ENCODE results near the gene DSCAML1.
"Not testable (repeated sequence)": the region's sequence is repeated elsewhere in the genome, so short reads cannot be mapped to it uniquely, and the experiment has no call there.

The DSCAML1 gene

DNA sequence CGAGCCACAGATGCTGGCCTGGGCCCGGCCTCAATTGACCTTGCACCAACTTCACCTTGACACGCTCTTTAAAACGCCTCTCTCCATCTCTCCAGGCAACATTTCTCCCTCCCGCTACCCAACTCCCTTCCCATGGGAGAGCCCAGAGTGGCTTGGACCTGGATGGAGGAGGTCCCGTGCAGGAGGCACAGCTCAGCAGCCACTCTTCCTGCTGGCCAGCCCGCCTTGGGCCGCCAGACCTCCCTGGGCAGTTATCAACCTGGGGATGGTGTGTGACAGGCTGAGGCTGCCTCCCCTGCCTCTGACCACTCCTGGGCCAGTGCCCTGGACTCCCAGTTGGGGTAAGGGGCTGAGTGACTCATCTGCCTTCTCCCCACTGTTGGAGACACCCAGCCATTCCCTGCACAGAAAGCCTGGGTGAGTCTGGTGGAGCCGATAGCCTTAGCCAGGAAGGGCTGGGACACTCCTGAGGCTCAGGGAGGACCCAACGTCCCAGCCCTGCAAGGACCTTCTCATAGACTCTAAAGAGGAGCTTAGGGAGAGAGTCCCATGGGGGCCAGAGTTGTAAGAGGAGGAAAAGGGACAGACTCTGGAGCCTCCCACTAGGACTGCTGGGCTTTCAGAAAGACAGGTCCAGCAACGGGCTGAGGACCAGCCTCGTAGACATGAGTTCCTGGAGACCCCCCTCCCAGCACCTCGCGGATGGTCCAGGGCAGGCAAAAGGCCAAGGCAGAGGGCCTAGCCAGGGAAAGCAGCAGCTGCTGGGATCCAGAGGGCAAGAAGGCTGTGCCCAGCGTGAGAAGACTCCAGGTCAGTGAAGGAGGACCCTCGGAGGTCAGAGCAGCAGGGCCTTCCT is 337.7 kb downstream of the DSCAML1 start:
- DNase-seq: no peak

DNA sequence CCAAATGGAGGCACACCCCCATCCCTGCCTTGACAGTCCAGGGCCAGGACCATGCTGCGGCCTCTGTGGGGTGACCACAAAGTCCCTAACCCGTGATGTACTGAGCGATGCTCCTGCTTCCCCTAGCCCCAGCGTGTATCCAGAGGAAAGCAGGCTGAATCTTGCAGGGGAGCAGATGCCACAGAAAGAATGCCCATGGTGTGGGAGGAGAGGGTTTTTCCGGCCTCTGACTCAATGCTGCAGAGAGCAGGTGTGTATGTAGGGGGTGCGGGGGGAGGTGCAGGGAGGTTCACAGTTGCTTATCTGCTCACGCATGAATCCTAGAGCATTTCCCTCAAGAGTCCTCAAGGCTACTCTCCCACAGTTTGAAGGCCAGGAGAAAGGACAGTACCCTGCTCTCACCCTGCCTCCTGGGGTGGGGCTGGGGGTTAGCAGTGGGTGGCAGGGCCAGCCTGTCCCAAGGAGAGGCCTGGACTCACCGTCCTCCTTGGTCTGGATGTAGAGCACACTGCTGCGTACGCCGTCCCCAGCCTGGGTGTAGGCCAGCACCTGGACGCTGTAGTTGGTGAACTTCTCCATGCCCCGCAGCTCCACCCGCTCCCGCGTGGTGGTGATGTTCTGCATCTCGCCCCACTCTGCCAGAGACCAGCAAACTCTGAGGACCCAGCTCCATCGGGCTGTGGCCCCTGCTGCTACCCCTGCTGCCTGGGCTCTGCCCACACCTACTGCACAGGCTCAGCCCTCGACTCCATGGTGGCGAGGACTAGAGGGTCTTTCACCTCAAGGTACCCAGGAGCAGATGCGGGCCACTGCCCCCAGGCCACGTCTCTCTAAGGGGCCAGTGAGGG is 338.5 kb downstream of the DSCAML1 start:
- no peak for DNase-seq

DNA sequence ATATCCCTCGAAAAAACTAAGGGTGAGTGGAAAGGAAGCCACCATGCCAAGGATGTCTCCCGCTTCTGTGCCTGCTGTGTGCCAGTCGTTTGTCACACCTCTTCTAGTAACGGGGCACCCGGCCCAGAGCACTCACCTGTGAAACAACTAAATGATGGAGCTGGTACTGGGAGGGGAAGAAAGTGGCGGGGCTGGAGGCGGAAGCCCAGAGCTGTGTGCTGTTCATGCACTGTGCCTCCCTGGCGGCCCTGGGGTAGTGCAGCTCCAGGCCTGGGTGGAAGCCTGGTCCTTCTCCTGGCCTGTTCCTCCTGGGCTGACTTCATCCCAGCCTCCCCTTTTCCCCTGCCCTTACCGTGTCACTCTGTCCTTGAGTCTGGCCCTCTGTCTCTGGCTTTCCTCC is 339.2 kb downstream of the DSCAML1 start:
- no peak for DNase-seq

DNA sequence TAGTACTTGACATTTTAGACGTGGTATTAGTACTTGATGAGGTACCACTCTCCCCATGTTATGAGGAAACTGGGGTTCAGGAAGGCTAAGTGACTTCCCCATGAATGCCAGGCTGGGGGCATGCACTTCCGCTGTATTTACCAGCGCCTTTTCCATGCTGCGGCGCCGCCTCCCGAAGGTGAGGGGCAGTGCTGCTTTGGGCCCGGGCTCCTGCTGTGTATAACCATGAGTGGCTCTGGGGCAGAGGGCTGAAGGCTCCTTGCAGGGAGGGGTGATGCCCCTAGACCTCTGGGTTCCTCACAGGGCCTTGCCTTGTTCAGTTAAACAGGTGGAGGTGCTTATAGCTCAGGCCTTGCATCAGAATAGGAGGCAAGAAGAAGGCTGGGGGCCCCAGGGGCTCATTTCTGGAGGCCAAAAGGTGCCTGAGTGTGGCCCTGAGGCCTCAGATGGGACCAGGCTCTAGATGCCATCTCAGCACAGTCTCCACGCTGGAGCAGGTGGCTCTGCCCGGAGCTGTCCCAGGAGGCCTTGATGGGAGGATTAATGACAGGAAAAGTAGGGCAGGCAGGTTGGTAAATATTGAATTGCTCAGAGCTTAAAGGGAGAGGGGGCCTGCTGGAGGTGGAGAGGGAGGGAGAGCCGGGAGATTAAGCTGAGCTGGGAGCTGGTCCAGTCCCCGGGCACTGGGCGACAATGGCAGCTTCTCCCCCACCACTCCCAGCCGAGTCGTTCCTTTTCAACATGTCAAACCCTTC is 339.8 kb downstream of the DSCAML1 start:
- no peak for DNase-seq

DNA sequence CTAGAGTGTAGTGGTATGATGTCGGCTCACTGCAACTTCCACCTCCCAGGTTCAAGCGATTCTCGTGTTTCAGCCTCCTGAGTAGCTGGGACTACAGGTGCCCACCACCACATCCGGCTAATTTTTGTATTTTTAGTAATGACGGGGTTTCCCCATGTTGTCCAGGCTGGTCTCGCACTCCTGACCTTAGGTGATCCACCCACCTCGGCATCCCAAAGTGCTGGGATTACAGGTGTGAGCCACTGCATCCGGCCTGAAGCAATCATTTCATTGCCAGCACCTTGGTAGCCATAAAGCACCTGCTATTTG is 340.3 kb downstream of the DSCAML1 start:
- DNase-seq: not testable (repeated sequence)

DNA sequence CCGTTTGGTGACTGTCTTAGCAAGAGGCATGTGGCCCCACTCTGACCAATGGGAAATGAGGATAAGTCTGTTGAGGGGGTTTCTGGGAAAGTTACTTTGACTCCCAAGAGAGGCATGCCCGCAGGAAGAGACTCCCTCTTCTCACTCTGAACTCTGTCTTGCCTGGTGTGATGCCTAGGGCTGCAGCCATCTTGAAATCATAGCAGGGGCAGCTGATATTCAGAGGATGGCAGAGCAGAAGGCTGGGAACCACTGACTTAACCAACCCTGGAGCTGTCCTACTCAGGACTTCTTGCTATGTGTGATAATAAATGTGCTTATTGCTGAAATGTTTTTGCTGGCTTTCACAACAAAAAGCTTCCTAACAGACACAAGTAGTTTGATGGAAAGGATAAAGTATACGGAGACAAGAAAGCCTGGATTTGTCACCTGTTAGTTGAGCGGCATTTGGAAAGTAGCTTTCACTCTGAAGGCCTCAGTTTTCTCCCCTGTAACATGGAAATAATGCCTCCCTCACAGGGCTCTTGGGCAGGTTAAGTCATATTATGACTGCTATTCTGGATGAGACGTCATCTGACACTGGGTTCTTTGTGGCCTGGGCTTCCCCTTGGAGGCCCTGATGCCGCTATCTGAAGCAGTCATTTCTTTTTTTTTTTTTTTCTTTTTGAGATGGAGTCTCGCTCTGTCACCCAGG is 340.8 kb downstream of the DSCAML1 start:
- no peak for DNase-seq

DNA sequence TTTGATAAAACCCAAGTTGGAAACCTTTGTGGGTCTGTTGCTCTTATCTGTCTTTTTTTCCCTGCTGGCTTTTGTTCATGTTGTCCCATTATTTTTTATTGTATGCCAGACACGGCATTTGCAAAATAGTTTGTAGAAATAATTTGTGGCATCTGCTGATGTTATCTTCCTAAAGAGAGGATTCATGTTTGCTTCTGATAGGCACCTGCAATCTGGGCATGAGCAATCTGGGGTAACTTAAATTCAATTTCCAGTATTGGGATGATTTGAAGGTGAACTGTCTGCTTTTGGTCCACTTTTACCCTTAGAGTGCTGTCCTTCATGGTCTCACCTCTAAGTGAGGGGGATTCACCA is 342.5 kb downstream of the DSCAML1 start:
- no peak for DNase-seq

DNA sequence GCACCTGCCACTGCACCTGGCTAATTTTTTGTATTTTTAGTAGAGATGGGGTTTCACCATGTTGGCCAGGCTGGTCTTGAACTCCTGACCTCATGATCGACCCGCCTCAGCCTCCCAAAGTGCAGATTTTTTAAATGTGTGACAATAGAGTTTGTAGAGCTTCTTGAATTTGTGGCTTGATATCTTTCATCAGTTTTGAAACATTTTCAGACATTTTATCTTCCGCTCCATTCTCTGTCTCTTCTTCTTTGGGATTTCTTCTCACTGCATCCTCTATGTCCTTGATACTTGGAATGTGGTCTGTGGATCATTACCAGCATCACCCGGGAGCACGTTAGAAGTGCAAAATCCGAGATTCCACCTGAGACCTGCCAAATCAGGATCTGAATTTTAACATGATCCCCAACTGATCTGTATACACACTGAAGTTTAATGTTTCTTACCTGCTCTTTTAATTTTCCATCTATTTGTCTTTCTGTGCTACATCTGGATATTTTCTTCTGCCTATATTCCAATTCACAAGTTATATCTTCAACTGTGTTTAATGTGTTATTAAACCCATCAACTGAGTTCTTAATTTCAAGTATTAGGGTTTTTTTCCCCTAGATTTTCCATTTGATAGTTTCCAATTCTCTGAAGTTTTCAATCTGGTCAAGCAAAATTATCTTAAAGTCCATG is 343.0 kb downstream of the DSCAML1 start:
- no peak for DNase-seq

DNA sequence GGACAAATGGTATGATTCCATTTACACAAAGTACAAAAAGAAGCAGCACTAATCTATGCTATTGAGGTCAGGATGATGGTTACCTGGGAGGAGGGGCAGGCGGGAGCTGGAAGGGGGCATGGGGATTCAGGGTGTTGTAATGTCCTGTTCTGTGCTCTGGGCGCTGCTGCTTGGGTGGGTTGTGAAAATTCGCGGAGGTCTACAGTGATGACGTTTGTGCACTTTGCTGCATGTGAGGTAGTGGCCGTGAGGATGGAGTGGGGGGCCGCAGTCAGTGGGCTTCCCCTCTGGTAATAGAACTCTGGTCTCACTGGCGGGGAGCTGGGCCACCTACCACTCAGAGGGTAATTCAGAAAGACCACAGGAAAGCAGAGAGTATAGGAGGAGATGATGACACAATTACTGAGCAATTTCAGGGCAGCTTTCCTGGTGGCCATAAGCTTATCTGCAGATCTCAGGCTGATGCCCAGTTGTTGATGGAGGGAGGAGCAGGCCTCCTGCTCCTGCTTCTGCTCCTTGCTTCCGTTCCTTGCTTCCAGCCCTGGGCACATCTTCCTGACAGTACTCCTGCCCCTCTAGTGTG is 347.8 kb downstream of the DSCAML1 start:
- no peak for DNase-seq

DNA sequence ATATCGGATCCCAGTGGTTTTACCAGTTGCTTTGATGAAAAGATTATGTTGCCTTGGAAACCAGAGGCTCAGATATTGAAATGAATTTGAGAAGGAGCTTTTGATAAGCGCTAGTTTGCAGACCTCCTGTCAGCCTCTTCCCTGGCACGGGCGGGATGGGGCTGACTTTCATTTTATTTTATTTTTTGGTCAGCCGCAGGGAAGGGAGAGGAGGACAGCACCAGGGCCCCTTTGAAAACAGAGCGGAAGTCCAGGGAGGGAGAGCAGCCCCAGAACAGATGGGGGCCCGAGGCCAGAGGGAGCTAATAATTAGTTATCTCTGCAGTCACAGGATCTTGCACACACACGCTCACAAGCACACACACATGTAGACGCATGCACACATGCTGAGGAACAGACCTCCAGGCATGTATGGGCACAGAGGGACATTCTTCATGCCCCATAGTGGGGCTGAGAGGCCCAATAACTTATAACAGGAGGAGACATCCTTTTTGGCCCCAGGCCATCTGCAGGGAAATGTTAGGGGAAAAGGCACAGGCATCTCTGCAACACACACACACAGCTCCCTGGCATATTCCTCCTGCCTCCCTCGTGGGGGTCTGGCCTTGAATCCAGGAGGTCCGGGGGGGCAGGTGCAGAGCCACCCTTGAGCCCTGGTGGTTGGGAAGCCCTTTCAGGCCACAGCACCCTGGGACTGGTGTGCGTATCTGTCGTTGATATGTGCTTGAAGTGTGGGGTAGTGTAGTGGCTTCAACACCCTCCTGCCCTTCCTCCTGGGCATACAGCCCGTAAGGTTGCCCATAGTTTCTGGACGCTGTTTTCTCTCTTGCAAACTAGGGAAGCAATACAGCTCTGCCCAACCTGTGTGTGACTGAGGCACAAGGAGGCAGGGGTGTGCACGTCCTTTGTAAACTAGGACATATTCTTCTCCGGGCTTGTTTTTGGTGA is 352.0 kb downstream of the DSCAML1 start:
- DNase-seq: no peak

DNA sequence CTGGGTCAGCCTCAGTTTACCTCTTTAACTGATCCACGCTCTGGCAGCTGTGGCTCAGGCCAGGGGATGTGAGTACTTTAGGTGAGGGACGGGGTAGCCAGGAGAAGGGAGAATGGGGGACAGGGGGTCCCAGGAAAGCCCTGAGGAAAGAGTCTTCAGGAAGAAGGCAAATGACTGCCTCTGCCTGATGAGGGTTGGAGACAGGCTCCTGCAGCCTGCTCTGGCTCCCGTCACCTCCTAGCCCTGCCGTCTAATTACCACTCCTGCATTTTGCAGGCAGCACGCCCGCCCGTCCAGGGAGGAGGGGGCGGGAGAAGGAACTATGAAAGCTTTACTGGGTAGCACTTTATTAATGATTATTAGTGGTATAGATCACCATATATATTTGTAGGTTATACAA is 352.8 kb downstream of the DSCAML1 start:
- DNase-seq: no peak

DNA sequence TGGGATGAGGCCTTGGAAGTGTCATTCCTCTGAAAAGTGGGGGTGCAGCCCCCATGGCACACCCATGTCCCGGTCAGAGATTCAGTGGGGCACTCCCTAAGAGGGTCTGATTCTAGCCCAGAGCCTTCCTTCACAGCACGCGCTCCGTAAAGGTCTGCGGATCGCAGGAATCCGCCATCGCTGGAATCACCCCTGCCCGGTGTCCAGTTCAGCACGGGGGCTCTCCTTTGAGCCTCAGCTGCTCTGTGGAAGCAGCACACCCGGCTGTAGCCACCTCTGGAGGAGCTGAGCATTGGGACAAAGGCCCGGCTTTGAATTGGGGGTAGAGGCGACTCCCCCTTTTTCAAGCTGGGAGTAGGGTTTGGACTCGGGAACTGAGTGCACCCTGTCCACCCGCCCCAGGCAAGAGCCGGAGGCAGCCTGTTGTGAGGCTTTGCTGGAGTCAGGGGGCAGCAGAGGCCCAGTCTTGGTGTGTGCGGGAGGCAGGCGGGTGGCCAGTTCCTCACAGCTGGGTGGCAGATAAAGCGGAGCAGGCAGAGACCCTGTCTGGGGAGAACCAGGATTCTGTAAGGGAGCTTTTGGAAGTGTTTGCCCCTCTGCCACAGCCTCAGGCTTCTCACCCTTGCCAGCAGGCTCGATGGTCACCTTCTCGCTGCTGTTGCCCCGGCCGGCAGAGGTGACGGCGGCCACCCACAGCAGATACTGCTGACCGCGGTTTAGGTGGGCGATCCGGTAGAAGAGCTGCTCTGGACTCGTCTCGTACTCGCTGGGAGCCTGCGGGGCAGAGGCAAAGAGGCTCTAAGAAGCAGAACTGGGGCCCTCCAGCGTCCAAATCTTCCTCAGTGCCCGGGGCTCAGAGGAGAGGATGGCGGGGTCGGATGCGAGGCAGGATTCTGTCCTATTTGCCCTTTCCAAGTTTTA is 353.5 kb downstream of the DSCAML1 start:
- no peak for DNase-seq

DNA sequence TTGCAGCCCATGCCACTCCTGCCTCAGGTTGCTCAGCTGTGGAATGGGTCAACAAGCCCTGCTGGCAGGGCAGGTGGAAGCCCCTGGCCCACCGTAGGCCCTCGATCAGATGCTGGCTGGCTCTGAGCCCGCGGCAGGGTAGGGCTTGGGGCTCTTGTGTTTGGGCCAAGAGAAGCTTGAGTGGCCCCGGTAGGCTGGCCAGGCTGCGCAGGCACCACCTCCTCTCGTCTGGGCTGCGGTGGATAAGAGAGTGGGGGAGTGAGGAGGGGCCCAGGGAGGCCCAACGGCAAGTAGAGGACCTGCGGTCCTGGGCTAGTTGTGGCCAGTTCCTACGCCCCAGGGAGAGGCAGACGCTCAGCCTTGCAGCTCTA is 354.2 kb downstream of the DSCAML1 start:
- no peak for DNase-seq

DNA sequence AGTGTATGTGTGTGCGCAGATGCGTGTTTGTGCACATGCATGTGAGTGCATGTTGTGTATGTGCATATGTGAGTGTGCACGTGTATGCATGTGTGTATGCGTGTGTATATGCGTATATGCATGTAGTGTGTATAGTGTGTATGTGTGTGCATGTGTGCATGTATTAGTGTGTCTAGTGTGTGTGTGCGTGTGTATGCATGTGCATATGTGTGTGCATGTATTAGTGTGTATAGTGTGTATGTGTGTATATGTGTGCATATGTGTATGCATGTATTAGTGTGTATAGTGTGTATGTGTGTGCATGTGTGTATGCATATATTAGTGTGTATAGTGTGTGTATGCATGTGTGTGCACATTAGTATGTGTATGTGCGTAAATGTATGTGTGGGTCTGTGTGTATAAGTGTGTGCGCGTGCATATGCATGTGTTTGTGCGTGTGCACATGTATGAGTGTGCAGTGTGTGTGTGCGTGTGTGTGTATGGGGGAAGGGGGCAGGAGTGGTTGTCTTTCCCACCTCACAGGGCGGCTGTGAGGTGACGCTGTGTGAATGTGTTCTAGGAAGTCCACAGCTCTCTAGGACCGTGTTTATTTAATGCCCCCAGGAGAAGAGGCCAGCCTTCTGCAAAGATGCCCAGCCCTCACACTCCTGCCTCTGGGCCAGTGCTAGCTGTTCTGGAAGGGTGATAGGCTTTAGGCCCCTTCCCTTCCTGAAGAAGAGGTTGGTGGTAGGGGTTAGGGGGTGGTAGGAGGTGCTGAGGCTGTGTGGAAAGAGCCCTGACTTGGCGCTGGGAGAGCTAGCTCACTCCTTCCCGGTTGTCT is 354.8 kb downstream of the DSCAML1 start:
- no peak for DNase-seq

DNA sequence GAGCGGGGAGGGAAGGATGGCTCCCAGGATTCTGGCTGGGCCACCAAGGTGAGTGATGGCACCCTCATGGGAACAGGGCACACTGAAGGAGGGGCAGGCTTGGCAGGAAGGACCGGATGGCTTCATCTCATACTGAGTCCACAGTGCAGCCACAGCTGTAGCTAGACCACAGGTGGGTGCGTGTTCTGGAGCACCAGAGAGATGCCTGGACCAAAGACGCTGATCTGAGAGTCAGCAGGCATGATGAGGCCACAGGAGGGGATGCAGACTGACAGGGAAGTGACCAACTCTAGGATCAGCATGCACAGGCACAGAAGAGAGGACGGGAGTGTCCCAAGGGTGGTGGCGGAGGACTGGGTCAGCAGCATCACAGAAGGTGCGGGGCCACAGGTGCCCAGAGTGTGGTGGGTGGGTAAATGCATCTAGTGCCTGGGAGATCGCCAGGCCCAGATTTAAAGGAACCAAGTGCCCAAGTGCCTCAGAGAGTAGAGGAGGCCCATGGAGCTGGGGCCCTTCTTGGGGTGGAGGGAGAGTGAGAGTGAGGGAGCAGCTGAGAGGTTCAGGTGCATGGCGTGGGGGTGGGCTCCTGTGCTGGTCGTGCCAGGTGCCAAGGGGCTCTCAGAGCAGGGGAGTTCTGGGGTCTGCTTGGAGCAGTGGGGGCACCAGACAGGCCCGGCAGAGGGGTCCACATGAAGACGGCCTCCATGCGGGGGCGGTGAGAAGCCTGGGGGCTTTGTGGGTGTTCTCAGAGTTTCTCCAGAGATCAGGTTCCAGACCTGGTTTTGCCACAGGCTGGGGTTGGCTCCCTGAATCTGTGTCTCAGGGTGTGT is 355.7 kb downstream of the DSCAML1 start:
- no peak for DNase-seq

DNA sequence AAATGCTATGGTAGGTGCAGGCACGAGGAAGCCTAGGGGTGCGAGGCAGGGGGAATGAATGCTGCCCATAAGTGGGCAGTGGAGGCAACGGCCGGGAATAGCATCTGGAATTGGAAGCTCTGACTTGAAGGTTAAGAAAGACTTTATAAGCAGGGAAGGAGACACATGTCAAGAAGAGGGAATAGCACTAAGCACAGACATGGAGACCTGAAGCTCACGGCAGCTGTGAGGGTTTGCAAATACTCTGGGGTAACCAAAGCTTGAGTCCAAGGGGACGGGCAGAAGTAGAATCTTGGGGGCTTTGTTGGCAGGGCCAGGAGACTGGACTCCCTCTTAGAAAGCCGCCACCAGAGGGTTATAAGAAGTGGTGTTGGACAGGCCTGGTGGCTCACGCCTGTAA is 356.8 kb downstream of the DSCAML1 start:
- DNase-seq: no peak

DNA sequence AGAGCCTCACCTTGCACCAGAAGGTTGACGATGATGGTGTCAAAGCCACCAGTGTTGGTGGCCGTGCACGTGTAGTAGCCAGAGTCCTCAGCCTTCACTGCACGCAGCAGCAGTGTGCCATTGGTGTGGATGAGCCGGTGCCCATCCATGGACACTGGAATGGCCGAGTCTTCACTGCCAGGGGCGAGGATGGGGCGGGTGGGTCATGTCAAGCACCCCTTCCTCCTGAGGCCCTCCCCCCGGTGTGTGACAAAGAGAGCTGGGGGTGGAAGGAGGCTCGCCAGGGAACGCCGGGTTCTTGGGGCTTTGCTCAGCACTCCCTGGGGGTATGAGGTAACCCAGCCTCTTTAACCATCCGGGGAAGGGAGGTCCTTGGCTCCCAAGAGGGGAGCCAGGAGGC is 357.8 kb downstream of the DSCAML1 start:
- no peak for DNase-seq
